CD4-positive, alpha-beta T cell treated with Interleukin-15 for 4 hours (primary cell): Measurements from ENCODE around the gene RHOT2.
"Not testable (repeated sequence)": the region's sequence is repeated elsewhere in the genome, so short reads cannot be mapped to it uniquely, and the experiment has no call there.

ENCODE experiments used
- DNase-seq: peaks from one replicate; pipeline ENCODE4 v3.0.0-alpha.2; 2020; ENCODE audit warnings: low spot score

RHOT2 gene

DNA sequence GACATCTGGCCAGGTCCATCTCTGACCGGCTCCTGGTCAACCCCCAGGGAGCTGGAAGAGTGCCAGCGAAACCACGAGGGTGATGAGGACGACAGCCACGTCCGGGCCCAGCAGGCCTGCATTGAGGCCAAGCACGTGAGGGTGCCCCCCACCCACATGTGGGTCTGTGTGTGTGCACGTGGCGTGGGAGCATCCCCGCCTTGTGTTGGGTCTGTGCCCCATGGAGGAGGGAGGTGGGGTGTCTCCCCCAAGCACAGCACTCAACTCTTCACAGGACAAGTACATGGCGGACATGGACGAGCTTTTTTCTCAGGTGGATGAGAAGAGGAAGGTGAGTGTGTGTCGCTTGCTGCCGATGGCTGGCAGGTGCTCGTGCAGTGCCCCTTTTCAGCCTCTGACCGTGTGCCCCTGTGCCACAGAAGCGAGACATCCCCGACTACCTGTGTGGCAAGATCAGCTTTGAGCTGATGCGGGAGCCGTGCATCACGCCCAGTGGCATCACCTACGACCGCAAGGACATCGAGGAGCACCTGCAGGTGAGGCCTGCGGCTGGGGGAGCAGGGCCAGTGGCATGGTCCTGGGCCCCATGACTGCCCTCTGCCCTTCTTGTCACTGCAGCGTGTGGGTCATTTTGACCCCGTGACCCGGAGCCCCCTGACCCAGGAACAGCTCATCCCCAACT, 14.0 kb downstream of the RHOT2 start:
- no peak for DNase-seq

DNA sequence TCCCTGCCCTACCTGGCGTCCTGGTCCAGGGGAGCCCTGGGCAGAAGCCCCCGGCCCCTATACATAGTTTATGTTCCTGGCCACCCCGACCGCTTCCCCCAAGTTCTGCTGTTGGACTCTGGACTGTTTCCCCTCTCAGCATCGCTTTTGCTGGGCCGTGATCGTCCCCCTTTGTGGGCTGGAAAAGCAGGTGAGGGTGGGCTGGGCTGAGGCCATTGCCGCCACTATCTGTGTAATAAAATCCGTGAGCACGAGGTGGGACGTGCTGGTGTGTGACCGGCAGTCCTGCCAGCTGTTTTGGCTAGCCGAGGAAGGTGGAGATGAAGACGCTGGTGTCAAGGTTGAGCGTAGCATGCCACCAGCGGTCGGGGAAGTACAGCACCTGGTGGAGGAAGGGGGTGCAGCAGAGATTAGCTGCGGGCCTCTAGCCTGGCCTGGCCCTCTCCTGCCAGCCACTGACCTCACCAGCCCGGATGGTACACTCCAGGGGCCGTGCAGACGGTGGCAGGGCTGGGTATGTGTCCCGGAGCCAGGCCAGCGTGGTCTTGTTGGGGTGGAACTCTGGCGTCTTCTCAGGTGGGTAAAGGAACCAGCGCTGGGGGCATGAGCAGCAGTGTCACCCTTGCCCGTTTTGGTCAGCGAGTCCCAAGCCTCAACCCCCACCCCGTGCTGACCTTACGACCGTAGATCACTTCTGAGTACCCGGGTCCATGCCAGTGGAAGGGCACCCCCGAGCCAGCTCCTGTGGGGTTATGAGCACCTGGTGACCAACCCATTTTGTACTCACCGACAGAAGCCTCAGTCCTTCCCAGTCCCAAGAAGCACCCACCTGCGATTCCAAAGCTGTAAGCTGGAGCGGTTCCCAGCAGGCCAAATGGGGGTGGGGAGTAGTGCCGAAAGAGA, 14.8 kb downstream of the RHOT2 start:
- no peak for DNase-seq

DNA sequence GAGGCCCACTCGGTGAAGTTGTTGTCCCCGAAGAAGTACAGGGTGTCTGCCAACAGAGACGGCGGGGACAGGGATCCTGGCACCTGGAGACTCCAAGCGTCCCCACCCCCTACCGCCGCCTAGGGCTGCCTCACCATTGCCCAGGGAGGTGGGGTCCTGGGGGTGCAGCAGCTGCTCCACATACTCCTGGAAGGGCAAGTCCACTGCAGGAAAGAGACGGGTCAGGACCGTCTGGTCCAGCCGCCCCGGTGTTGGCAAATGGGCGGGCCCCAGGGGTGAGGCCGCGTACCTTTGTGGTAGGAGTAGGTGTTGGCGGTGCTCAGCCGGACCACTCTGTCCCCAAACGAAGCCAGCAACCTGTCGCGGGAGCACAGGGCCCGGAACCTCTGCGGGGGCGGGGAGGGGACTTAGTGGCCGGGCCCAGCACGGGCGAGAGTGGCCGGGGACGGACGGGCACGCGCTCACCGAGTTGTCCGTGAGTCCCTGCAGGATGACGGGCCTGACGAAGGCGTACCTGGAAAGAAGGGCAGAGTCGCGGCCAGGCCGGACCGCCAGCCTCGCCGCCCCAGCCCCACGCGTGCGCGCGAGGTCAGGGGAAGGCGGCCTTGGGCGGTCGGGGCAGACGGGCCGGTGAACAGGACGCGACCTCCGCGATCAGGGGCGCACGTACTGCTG, 15.6 kb downstream of the RHOT2 start:
- no peak for DNase-seq

- DNase-seq, result peak; percentile 97
Measured at GRCh38 chr16:684071-684794, 16.3 kb downstream of the RHOT2 start, which contains the start of gene JMJD8. TSS of gene JMJD8 (minus strand) at chr16:684334. CDS start at chr16:684319, 15 bp downstream.

DNA sequence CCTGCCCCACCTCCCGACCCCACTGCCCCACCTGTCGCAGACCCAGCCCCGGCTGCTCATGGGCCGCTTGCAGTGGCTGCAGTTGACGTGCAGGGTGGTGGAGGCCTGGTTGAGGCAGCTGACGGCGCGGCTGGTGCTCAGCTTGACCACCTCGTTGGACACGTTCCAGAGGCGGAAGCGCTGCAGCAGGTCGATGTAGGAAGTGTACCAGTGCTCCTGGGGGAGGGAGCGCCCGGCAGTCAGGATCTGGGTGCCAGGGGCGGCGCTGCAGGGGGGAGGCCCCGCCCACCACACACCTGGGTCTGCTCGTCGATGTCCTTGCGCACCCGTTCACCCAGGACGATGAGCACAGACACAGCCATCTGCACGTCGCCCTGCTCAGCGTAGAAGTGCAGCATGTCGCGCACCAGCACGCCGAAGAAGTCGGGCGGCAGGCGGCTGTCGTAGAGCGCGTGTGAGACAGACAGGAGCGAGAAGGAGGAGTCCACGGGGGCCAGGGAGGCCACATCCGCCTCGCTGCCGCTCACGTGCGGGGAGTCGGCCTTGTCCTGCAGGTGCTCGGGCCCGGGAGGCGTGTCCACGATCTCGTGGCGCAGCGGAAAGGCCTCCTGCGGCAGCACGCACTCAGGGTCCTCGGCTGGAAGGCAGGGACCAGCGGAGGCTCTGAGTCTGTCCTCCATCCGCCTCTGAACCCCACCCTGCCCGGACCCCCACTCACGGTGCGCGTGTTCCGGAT, 17.2 kb downstream of the RHOT2 start:
- DNase-seq, result no peak

DNA sequence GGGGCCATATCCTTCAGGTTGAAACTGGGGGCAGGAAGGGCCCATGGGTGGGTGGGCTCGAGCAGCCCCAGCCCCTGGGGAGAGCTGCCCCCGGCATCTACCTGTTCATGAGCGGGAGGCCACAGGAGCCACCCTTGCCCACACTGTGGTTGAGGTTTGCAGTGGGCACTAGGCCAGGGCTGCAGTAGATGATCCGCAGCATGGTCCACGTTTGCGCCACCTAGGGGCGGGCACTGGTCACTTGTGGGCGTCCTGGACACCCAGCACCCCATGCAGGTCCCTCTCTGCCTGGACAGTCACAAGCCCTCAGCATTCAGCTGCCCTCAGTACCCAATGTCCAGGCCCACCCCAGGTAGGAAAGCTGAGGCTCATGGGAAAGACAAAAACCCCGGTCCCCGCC, 18.0 kb downstream of the RHOT2 start:
- DNase-seq, result no peak

DNA sequence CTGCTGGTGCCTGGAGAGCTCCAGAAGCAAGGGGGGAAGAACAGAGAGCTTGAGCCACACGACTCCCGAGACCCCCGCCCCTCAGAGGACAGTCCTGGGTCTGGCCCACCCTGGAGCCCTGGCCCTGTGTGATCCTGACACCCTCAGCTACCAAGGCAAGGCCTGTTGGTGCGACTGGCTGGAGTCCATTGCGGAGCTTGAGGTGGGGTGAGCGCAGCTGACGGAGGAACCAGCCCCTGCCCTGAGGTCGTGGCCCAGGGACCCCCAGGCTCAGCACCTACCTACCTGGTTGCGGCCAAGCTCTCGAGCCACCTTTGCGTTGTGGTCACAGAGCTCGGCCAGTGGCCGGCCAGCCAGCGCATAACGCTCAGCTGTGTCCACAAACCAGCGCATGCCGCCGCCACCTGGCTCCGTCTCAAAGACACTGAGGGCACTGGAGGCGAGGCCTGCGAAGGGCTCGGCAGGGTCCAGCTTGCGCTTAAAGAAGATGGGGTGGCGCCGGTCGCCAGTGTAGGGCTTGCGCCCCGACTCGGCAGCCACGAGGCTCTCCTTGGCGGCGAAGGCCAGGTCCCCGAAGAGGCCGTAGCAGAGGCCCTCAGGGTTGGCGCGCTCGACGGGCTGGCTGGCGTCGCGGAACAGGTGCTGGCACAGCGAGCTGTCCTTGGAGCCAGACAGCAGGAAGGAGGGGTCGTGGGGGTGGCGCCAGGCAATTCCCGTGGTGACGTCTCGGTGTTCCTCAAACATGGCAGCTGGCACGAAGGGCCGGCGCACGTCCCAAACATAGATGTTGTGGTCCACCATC, 18.7 kb downstream of the RHOT2 start:
- DNase-seq, result no peak

GRCh38 chr16:687499-687898, 19.6 kb downstream of the RHOT2 start:
- DNase-seq, result no peak

DNA sequence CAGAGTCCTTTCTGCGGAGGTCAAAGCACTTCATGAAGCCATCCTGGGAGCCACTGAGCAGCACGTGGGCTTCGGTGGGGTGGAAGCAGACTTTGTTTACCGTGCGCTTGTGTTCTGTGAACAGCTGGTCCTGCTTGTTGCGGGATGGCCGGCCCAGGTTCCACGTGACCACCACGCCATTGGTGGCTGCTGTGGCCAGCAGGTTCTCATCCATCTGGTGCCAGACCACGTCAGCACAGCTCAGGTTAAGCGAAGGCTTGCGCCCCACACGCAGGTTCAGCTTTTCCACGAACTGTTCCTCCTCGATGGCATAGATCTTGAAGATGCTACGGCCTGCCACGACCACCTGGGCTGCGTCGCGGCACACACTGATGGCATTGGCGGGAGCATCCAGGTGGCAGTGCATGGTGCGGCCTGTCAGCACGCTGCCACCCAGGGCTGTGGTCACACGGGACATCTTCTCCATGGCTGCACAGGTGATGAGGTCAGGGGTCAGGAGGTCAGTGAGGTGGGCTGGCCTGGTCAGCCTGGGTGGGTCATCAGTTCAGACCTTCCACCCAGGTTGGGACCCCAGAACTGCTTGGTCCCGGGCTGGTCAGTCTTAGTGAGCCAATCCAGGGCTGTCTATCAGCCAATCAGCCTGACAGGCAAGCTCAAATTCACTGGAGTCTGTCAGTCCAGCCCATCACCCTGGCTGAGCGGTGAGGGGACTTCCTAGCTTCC, 21.4 kb downstream of the RHOT2 start:
- no peak for DNase-seq

DNA sequence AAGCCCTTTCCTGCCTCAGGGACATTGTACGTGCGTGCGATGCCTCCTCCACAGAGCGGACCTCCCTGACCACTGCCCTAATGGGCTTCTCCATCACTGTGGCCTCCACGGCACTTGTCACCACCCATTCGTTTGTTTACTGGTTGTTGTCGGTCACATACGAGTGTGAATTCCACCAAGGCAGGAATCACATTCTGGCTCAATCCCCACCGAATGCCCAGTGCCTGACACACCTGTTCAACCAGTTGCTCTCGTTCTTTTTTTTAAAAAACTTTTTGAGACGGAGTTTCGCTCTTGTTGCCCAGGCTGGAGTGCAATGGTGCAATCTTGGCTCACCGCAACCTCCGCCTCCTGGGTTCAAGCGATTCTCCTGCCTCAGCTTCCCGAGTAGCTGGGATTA, 23.3 kb downstream of the RHOT2 start:
- DNase-seq, result not testable (repeated sequence)

- DNase-seq, result no peak
Measured at GRCh38 chr16:692356-693108, 24.6 kb downstream of the RHOT2 start.

- DNase-seq, result no peak
Measured at GRCh38 chr16:693364-693763, 25.4 kb downstream of the RHOT2 start.

- DNase-seq, result no peak
Measured at GRCh38 chr16:693766-694165, 25.8 kb downstream of the RHOT2 start.

DNA sequence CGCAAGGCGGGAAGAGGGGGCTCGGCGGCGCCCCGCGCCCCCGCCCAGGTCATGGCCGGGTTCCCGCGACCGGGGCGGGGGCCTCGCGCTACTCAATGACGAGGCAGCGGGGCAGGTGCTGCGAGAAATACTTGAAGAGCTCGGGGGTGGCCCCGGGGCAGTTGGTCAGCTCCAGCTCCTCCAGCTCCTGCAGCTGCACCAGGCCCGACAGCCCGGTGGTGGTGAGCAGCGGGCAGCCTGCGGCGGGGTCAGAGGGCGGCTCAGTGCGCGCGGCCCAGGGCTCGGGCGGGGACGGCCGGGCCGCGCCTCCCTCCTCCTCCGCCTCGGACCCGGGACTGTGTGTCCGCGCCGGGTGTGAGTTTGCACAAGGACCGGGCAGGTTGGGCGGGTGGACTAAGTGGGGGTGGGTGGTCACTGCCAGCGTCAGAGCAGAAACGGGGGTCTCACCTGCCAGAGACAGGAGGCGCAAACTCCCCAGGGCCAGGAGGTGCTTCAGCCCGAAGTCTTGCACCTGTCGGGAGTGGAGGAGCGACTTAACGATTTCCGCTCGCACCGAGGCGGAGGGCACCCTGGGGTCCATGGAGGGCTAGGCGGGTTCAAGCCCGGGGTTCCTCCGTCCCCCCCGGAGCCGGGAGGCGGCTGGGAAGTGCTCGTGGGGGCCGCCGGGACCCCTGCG, 26.4 kb downstream of the RHOT2 start:
- DNase-seq, result no peak

GRCh38 chr16:694863-695354, 27.0 kb downstream of the RHOT2 start:
- no peak for DNase-seq

- DNase-seq, result peak; percentile 67
Measured at GRCh38 chr16:695355-696089, 27.6 kb downstream of the RHOT2 start.

DNA sequence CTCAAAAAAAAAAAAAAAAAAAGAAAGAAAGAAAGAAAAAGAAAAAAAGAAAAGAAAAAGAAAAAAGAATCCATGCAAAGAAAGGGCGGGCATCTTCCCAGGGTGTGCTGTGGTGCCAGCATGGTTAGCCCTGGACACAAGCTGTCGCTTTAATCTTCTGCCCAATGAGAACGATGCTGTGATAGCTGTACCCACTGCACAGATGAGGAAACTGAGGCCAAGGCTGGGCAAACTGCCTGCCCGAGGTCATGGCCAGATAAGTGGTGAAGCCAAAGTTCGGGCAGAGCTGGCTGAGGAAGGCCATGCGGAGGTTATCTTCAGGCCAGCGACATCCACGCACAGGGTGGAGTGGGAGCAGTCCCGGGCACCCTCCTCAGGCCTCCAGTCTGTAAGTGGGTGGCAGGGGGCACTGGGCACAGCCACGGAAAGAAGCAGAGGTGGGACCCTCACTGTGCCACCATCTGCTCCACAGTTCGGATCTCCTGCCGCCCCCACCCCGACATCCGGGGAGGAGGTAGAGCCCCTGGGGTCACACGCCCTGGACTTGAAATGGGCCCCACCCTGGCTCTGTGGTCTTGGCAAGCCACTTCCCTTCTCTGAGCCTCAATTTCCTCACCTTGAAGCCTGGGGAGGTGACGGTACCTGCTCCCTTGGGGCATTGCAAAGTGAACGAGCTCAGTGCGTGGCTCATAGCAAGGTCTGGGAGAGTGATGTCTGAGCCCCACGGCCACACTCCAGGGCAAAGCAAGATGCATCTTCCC, 31.2 kb downstream of the RHOT2 start:
- DNase-seq, result no peak
